ENCODE results near the gene FBXL17. TPM values are rescaled to one million over a fixed set of nuclear protein-coding genes. Genes with fewer than 3 reads are reported as not detected.

FBXL17 gene
- total RNA-seq, 1 experiment from 2014 or later: 3.5 TPM

DNA sequence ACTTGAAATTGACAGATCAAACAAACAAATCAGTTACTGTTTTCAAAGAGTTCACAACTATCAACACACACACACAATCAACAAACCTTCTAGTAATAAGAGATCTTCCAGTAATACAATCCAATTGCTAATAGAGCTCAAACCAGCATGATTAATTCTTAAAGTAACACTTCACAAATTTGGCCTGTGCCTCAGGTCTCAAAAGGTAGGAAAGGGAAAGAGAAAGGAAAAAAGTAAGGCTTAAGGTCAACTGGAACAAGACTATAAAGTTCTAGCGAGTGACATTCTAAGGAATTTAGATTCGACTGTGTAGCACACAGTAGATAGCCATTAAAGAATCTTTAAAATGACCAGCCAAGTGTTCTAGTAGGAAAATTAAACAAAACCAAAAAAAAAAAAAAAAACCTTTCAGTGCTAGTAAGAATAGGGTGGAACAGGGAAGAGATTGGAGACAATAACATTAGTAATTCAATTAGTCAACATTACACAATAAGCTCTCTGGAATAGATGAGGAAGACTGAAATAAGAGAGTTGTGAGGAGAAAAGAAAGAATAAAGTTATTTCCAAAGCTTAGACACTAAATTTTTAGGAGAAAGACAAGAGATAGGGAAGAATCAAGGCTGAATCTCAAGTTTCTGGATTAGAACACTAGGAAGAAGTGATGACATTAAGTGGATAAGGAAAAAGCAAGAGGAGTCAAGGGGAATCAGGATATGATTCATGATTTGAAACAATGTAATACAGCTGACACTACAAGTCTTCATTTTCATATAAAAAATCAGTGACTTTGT lies 86.1 kb downstream of the FBXL17 start:
- CTCF ChIA-PET: interaction anchor here (2.1 kb wide), 1 partner anchor 35 kb away, joined by 12 read pairs; no protein-coding TSS in a partner anchor

More for the DNA sequence above, 86.1 kb downstream of the FBXL17 start:
- DNase-seq (ENCODE audit: low spot score) (no peak), ATAC-seq (no peak)
- no peak for TF ChIP-seq FOXK1 (CRISPR knock-in tag; IDR thresholded peaks at IDR 0.05)
- TF ChIP-seq RORB (CRISPR knock-in tag; IDR thresholded peaks at IDR 0.05): no peak
- TF ChIP-seq IRF1 (CRISPR knock-in tag; IDR thresholded peaks at IDR 0.05): no peak
- no peak for TF ChIP-seq ZNF138 (CRISPR knock-in tag; conservative IDR thresholded peaks at IDR 0.05)
- TF ChIP-seq USF2 (CRISPR knock-in tag; IDR thresholded peaks at IDR 0.05): no peak
- TF ChIP-seq CREB1 (CRISPR knock-in tag; IDR thresholded peaks at IDR 0.05): no peak
- TF ChIP-seq, protein P1, sequence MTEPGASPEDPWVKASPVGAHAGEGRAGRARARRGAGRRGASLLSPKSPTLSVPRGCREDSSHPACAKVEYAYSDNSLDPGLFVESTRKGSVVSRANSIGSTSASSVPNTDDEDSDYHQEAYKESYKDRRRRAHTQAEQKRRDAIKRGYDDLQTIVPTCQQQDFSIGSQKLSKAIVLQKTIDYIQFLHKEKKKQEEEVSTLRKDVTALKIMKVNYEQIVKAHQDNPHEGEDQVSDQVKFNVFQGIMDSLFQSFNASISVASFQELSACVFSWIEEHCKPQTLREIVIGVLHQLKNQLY (CRISPR knock-in tag; IDR thresholded peaks at IDR 0.05): no peak
- TF ChIP-seq FOXP1 (CRISPR knock-in tag; IDR thresholded peaks at IDR 0.05; ENCODE audit: borderline replicate concordance): no peak
- TF ChIP-seq, protein P2, sequence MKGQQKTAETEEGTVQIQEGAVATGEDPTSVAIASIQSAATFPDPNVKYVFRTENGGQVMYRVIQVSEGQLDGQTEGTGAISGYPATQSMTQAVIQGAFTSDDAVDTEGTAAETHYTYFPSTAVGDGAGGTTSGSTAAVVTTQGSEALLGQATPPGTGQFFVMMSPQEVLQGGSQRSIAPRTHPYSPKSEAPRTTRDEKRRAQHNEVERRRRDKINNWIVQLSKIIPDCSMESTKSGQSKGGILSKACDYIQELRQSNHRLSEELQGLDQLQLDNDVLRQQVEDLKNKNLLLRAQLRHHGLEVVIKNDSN (CRISPR knock-in tag; IDR thresholded peaks at IDR 0.05): no peak
- no peak for TF ChIP-seq ZNF232 (CRISPR knock-in tag; IDR thresholded peaks at IDR 0.05)
- no peak for TF ChIP-seq ZNF317 (CRISPR knock-in tag; IDR thresholded peaks at IDR 0.05; ENCODE audit: borderline replicate concordance, low read depth)
- no peak for TF ChIP-seq FOXP4 (CRISPR knock-in tag; IDR thresholded peaks at IDR 0.05)
- no peak for TF ChIP-seq ESRRA (CRISPR knock-in tag; IDR thresholded peaks at IDR 0.05; ENCODE audit: borderline replicate concordance)
- TF ChIP-seq, protein P3, sequence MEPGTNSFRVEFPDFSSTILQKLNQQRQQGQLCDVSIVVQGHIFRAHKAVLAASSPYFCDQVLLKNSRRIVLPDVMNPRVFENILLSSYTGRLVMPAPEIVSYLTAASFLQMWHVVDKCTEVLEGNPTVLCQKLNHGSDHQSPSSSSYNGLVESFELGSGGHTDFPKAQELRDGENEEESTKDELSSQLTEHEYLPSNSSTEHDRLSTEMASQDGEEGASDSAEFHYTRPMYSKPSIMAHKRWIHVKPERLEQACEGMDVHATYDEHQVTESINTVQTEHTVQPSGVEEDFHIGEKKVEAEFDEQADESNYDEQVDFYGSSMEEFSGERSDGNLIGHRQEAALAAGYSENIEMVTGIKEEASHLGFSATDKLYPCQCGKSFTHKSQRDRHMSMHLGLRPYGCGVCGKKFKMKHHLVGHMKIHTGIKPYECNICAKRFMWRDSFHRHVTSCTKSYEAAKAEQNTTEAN (CRISPR knock-in tag; IDR thresholded peaks at IDR 0.05): no peak
- no peak for TF ChIP-seq STAT6 (CRISPR knock-in tag; conservative IDR thresholded peaks at IDR 0.05; ENCODE audit: low read depth)
- no peak for TF ChIP-seq ZNF416 (CRISPR knock-in tag; IDR thresholded peaks at IDR 0.05)
- no peak for TF ChIP-seq ATF6 (CRISPR knock-in tag; IDR thresholded peaks at IDR 0.05)
- TF ChIP-seq ZNF121 (CRISPR knock-in tag; IDR thresholded peaks at IDR 0.05): no peak
- H3K4me3 Mint-ChIP-seq: no peak overlapping the region
- POLR2A ChIA-PET: no interaction called here
- peaks cover 6% of the 10 kb centered on the region; the same call in 1 of the 2 replicates for H3K4me1 Mint-ChIP-seq
- H3K27me3 Mint-ChIP-seq (ENCODE audit: low read depth): no peaks in the 10 kb centered on the region
- H3K9me3 Mint-ChIP-seq: 0 out of 2 replicates have a peak, but pooled peaks cover 3% of the 10 kb centered on the region
- peak overlapping the region; percentile 75; the same call in 1 of the 2 replicates for H3K27ac Mint-ChIP-seq
- H3K36me3 Mint-ChIP-seq: no peaks in the 10 kb centered on the region

All from WTC11 (cell line).